Stimulated activated CD8-positive, alpha-beta memory T cell treated with anti-CD3 and anti-CD28 coated beads, Interleukin-15, amount 100 ng/mL, for 1 hour (primary cell): Measurements from ENCODE around the gene MSI2.
"Not testable (repeated sequence)": the region's sequence is repeated elsewhere in the genome, so short reads cannot be mapped to it uniquely, and the experiment has no call there.

Experiments
- DNase-seq: peaks from one replicate; pipeline ENCODE4 v3.0.0-alpha.2; 2020; ENCODE audit warnings: low read depth

The MSI2 gene

GRCh38 chr17:57255776-57256681, at the start of gene MSI2:
Gene MSI2, plus strand, starts transcription at chr17:57256523. Its CDS starts 220 bp downstream, at chr17:57256743.
- DNase-seq: peak; percentile 90

DNA sequence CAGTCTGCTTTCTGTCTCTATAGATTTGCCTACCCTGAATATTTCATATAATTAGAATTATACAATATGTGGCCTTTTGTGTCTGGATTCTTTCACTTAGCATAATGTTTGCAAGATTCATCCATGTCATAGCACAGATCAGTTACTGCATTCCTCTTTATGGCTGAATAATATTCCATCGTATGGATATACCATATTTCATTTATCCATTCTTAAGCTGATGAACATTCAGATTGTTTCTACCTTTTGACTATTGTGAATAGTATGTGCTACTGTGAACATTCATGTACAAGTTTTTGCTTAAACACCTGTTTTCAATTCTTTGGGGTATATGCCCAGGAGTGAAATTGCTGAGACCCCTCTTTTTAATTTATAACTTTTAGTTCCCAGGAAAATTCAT, 49.4 kb upstream of the MSI2 start:
- no peak for DNase-seq

GRCh38 chr17:57207396-57207795, 48.9 kb upstream of the MSI2 start:
- no peak for DNase-seq

- no peak for DNase-seq
Measured at GRCh38 chr17:57210224-57210553, 46.1 kb upstream of the MSI2 start.

- no peak for DNase-seq
Measured at GRCh38 chr17:57210972-57211411, 45.3 kb upstream of the MSI2 start.

- DNase-seq: no peak
Measured at GRCh38 chr17:57211543-57211942, 44.8 kb upstream of the MSI2 start.

GRCh38 chr17:57213180-57213825, 43.0 kb upstream of the MSI2 start:
- no peak for DNase-seq

DNA sequence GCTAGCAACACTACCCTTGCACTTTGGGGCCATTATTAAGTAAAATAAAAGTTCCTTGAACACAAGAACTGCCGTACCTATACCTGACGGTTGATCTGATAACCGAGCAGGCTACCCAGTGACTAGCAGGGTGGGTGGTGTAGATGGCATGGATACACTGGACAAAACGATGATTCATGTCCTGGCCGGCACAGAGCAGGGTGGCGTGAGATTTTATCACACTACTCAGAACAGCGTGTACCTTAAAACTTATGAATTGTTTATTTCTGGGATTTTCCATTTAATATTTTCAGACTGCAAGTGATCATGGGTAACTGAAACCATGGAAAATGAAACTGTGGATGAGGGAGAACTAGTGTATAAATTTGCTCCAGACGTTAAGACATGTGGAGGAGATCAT, 41.0 kb upstream of the MSI2 start:
- DNase-seq: no peak

DNA sequence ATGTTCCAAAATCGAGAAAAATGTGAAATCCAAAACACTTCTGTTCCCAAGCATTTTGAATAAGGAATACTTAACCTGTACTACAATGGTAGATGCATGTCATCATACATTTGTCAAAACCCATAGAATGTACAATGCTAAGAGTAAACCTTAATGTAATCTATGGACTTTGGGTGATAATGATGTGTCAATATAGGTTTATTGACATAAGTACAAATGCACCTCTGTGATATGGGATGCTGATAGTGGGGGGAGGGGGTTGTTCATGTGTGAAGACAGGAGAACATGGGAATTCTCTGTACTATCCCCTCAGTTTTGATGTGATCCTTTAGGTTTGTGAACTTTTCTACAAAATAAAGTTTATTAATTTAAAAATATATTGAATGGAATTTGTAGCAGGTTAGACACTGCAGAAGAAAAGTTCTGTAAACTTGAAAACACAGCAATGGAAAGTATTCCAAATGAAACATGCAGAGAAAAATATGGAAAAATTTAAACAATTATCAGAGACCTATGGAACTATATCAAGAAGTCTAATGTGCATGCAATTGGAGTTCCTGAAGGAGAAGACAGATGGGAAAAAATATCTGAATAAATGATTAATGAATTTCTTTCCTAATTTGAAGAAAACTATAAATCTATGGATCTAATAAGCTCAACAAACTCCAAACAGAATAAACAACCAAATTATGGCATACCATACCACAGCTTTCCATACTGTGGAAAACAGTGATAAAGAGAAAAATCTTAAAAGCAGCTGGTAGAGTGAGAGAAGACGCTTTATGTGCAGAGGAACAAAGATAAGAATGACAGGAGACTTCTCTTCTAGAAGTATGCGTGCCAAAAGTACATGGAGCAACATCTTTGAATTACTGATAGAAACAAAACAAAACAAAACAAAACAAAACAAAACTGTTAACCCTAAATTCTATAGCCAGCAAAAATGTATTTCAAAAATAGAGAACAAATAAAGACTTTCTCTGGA, 34.7 kb upstream of the MSI2 start:
- no peak for DNase-seq

DNA sequence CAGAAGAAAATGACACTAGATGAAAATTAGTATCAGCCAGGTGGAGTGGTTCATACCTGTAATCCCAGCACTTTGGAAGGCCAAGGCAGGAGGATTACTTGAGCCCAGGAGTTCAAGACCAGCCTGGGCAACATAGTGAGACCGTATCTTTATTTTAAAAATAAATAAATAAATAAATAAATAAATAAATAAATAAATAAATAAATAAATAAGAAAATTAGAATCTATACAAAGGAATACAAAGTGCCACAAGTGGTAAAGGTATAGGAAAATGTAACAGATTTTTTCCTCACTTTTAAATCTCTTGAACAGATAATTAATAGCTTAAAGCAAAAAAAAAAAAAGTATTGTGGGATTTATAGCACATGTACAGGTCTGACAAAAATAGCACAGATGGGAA, 33.9 kb upstream of the MSI2 start:
- DNase-seq: not testable (repeated sequence)

GRCh38 chr17:57225127-57225526, 31.2 kb upstream of the MSI2 start:
- DNase-seq: no peak

- DNase-seq: no peak
Measured at GRCh38 chr17:57226793-57227192, 29.5 kb upstream of the MSI2 start.

- DNase-seq: no peak
Measured at GRCh38 chr17:57228911-57229310, 27.4 kb upstream of the MSI2 start.

- no peak for DNase-seq
Measured at GRCh38 chr17:57234061-57234738, 22.1 kb upstream of the MSI2 start.

DNA sequence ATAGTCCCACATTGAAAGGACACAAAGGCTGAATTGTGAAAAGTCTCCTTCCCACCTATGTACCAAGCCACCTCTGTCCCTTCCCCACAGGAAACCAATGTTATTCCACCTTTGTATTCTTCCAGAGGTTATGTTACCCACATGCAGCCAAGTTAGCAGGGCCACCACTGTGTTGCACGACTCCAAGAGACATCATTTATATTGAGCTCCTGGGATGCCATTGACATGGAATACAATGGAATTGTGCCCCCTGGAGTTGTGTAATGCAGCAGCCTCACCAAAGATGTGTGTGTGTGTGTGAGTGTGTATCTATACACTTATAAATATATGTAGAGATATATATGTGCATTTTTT, 21.6 kb upstream of the MSI2 start:
- DNase-seq: no peak

GRCh38 chr17:57235124-57235523, 21.2 kb upstream of the MSI2 start:
- DNase-seq: no peak

DNA sequence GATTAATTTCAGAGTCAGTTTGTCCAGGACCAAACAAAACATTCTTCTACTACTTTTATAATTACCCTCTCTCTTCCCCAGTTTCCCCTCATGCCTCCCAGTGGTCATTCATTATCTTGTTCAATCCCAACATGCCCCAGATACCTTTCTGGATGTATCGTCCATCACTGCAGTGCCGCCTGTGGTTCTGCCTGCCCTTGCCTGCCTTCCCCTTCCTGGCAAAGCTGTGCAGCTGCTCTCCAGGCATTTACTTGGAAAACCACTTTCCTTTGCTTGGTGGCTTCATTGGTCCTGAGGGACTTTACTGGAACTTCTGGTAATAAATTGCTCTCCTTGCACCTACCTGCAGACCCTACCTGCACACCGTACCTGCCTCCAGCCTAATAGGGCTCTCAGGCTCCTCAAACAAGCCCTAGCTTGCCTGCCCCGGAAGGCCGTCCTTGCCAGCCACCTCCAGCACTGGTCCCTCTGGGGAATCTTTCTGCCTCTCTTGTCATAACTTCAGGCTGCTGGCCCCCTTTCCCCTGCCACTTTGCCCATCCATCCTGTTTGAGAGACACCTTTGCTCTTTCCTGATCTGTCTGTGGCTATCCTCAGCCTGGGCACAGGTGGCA, 19.5 kb upstream of the MSI2 start:
- no peak for DNase-seq

DNA sequence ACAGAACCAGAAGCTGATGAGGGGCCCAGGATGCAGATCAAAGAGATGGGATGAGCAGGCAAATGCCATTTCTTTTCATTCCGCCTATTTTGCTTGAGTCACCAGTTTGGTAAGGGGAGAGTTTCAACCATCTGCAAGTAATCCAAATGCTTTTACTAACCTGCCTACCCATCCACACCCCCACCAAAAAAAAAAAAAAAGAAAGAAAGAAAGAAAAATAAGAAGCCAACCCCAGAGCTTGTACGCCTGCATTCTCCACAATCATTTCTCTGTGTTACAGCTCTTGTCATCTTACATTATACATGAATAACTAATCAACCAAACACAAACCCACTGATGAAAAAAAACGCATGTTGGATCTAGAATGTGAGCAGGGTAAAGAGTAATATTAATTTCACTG, 15.7 kb upstream of the MSI2 start:
- no peak for DNase-seq

DNA sequence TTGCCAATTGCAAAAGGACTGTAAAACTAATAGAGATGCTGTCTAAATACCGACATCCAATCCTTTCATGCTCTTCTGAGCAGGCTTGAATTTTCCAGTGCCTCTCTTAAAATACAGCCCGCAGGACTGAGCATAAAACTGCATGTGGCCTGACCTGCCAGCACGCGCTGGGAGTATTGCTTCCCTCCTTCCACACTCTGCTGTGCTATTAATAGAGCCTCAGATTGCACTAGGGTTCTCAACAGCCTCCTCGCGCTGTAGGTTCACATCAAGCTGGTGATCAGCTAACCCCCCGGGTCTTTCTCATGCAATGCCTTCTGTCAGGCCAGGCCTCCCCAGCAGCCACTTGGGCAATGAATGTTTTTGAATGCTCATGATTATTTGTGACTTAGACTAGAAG, 14.2 kb upstream of the MSI2 start:
- DNase-seq: no peak

GRCh38 chr17:57243171-57243622, 13.1 kb upstream of the MSI2 start:
- DNase-seq: peak; percentile 65

DNA sequence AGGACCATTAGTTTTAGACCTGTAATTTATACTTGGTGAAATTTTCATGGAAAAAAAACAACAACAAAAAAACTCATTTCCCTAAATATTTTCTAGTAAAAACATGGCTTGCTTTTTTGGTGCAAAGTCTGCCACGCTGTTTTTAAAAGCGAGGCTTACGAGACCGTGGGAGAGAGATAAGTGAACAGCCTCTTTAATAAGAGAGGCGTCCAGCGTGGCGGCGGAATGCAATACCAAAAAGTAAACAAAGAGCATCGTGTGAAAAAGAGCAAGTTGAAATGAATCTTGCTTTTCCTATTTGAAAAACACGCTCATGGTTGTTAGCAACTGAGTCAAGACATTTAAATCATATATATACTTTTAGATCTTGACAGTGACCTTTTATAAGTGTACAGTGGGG, 10.5 kb upstream of the MSI2 start:
- no peak for DNase-seq
